Panc1 (cell line): Measurements from ENCODE around the gene MPPED1. TPM values are rescaled to one million over a fixed set of nuclear protein-coding genes. Genes with fewer than 3 reads are reported as not detected.

Experiments
- ATAC-seq: fragments of 200-7000 bp; cut with Tn5 transposase; 2 replicates; pipeline ENCODE4 v1.9.1; 2020; ENCODE audit warnings: mild to moderate bottlenecking, moderate library complexity
- BruUV-seq: library from RNA; stranded (reverse); fragments of 400-500 nt; replicated peaks from 2 replicates; lab custom pipeline; 2021; lab: Mats Ljungman, UMichigan
- CTCF ChIA-PET: fragments of 300-600 bp; sonication (Branson Sonifier 250); formaldehyde crosslinking; loops from one replicate; lab custom pipeline; 2022; ENCODE audit warnings: antibody characterized with exemption; lab: Charles Lee
- POLR2A ChIA-PET: fragments of 300-600 bp; sonication (Branson Sonifier 250); formaldehyde crosslinking; loops from one replicate; lab custom pipeline; 2022; ENCODE audit warnings: antibody characterized with exemption; lab: Charles Lee
- DNase-seq: peaks from one replicate; pipeline ENCODE4 v3.0.0-alpha.2; 2010; ENCODE audit warnings: low read depth, low spot score
- H3K27ac ChIP-seq: 2 replicates; pipeline ENCODE4 v1.5.1; 2011; ENCODE audit warnings: mild to moderate bottlenecking, low read length, inconsistent platforms
- H3K27me3 ChIP-seq: fragments of 200-500 bp; sonication (Bioruptor generic); 2 replicates; pipeline ENCODE4 v1.6.0; 2014; ENCODE audit warnings: low read length, inconsistent platforms; ENCODE audit not compliant: control insufficient read depth, insufficient read depth
- H3K36me3 ChIP-seq: fragments of 200-500 bp; sonication (Bioruptor generic); 2 replicates; pipeline ENCODE4 v1.5.1; 2014; ENCODE audit warnings: inconsistent platforms, mild to moderate bottlenecking, low read length, moderate library complexity; ENCODE audit not compliant: control insufficient read depth, insufficient read depth
- H3K4me1 ChIP-seq: 2 replicates; pipeline ENCODE4 v1.5.1; 2011; ENCODE audit warnings: inconsistent platforms, mild to moderate bottlenecking, low read length, moderate library complexity; ENCODE audit not compliant: control insufficient read depth, insufficient read depth
- H3K4me3 ChIP-seq, 2 experiments: 2 replicates each; pipeline ENCODE4 v1.5.1; 2011 to 2012; ENCODE audit warnings: low read depth in 2 of 2, low read length in 2 of 2, mild to moderate bottlenecking in 2 of 2, inconsistent platforms in 1 of 2, moderate library complexity in 1 of 2
- H3K9me3 ChIP-seq: fragments of 200-500 bp; sonication (Bioruptor generic); 2 replicates; pipeline ENCODE4 v1.5.1; 2014; ENCODE audit warnings: low read depth, mild to moderate bottlenecking, inconsistent platforms, low read length, moderate library complexity; ENCODE audit not compliant: control insufficient read depth, insufficient read depth
- CTCF ChIP-seq: fragments of 450-650 bp; IDR thresholded peaks from 2 replicates; pipeline ENCODE4 v1.5.1; 2017; ENCODE audit warnings: mild to moderate bottlenecking
- POLR2AphosphoS5 ChIP-seq: IDR thresholded peaks from 2 replicates; pipeline ENCODE4 v1.6.1; 2012; ENCODE audit warnings: mild to moderate bottlenecking, low read depth, low read length, moderate library complexity
- REST ChIP-seq, 2 experiments: IDR thresholded peaks; 2 replicates each; pipeline ENCODE4 v1.6.1; 2011 to 2012; ENCODE audit warnings: low read depth in 2 of 2, control low read depth in 1 of 2, low read length in 1 of 2, mild to moderate bottlenecking in 1 of 2, moderate library complexity in 1 of 2; ENCODE audit not compliant: insufficient read depth in 1 of 2
- SIN3A ChIP-seq: IDR thresholded peaks from 2 replicates; pipeline ENCODE4 v1.6.1; 2012; ENCODE audit warnings: low read depth, mild to moderate bottlenecking, low read length, moderate library complexity, borderline replicate concordance; ENCODE audit not compliant: insufficient read depth
- TCF7L2 ChIP-seq: IDR thresholded peaks from 2 replicates; pipeline ENCODE4 v1.6.1; 2011; ENCODE audit warnings: mild to moderate bottlenecking, low read depth, low read length, inconsistent platforms
- in situ Hi-C: cut with HindIII; loops from 2 replicates; pipeline ENCODE4 v1.10.0; 2016; ENCODE audit warnings: low sequenced_read_pairs, low pct_unique_long_range_greater_than_20kb
- intact Hi-C: fragments of 100-400 bp; cut with micrococcal nuclease; formaldehyde crosslinking; loops from one replicate; pipeline ENCODE4 v1.10.0; 2022; ENCODE audit not compliant: unreplicated experiment
- total RNA-seq: library from RNA; stranded (reverse); gene quantifications from one replicate; pipeline ENCODE4 v1.2.1, GENCODE V29; 2021; ENCODE audit not compliant: unreplicated experiment

MPPED1 gene
- total RNA-seq, 1 experiment from 2014 or later: not detected

GRCh38 chr22:43504068-43504467 is 92.3 kb downstream of the MPPED1 start:
- no peak for ATAC-seq
- ChIA-PET CTCF (no interaction called here), POLR2A (no interaction called here)
- Histone ChIP-seq H3K36me3 (no peaks in the 10 kb centered on the region), H3K27me3 (no peaks in the 10 kb centered on the region), H3K4me1 (no peaks in the 10 kb centered on the region), H3K4me3 (no peak overlapping the region), H3K9me3 (no peaks in the 10 kb centered on the region), H3K27ac (no peak overlapping the region)
- no peak for TF ChIP-seq REST (IDR thresholded peaks at IDR 0.05; ENCODE audit: insufficient read depth in 1 of 2, low read depth in 2 of 2, low read length in 1 of 2)
- no peak for TF ChIP-seq TCF7L2
- TF ChIP-seq SIN3A: no peak
- no peak for TF ChIP-seq CTCF
- no peak for TF ChIP-seq POLR2AphosphoS5
- BruUV-seq: no TSS peak
- DNase-seq: no peak
- intact Hi-C loops: no loop called here
- in situ Hi-C loops: no loop called here

GRCh38 chr22:43504666-43505261 is 93.0 kb downstream of the MPPED1 start:
- no peaks in the 10 kb centered on the region for H3K9me3 ChIP-seq
- BruUV-seq: no TSS peak
- no peaks in the 10 kb centered on the region for H3K4me1 ChIP-seq
- no peak for DNase-seq
- no peak overlapping the region for H3K27ac ChIP-seq
- ChIA-PET CTCF (no interaction called here), POLR2A (no interaction called here)
- no peaks in the 10 kb centered on the region for H3K27me3 ChIP-seq
- H3K4me3 ChIP-seq: no peak overlapping the region
- ATAC-seq: no peak
- TF ChIP-seq POLR2AphosphoS5 (no peak), TCF7L2 (no peak), REST (IDR thresholded peaks at IDR 0.05; ENCODE audit: insufficient read depth in 1 of 2, low read depth in 2 of 2, low read length in 1 of 2) (no peak), SIN3A (no peak), CTCF (no peak)
- no peaks in the 10 kb centered on the region for H3K36me3 ChIP-seq
- intact Hi-C loops: no loop called here
- in situ Hi-C loops: no loop called here
